ENCODE results near the gene CDIP1.

Gene CDIP1

GRCh38 chr16:4481526-4481925, 57.0 kb downstream of the CDIP1 start:
- ChIA-PET CTCF (interaction anchor here (0.6 to 1.1 kb wide), 2 partner anchors 30 to 103 kb away, joined by 3 read pairs; no protein-coding TSS in a partner anchor), POLR2A (no interaction called here)
- H3K27ac ChIP-seq (ENCODE audit: extremely low read depth, low read depth, low read length) = no peak overlapping the region
- H3K4me3 ChIP-seq (ENCODE audit: low read depth, low read length) = no peak overlapping the region
- peaks cover 4 to 20% of the 10 kb centered on the region in 2 experiments; a peak in 2 of 3 replicates for H3K36me3 ChIP-seq (ENCODE audit: control insufficient read depth in 2 of 2, insufficient read depth in 1 of 2, low read length in 2 of 2)
- H3K9me3 ChIP-seq (ENCODE audit: control insufficient read depth, insufficient read depth, low read depth, low read length) = no peaks in the 10 kb centered on the region
- TF ChIP-seq, protein P1, sequence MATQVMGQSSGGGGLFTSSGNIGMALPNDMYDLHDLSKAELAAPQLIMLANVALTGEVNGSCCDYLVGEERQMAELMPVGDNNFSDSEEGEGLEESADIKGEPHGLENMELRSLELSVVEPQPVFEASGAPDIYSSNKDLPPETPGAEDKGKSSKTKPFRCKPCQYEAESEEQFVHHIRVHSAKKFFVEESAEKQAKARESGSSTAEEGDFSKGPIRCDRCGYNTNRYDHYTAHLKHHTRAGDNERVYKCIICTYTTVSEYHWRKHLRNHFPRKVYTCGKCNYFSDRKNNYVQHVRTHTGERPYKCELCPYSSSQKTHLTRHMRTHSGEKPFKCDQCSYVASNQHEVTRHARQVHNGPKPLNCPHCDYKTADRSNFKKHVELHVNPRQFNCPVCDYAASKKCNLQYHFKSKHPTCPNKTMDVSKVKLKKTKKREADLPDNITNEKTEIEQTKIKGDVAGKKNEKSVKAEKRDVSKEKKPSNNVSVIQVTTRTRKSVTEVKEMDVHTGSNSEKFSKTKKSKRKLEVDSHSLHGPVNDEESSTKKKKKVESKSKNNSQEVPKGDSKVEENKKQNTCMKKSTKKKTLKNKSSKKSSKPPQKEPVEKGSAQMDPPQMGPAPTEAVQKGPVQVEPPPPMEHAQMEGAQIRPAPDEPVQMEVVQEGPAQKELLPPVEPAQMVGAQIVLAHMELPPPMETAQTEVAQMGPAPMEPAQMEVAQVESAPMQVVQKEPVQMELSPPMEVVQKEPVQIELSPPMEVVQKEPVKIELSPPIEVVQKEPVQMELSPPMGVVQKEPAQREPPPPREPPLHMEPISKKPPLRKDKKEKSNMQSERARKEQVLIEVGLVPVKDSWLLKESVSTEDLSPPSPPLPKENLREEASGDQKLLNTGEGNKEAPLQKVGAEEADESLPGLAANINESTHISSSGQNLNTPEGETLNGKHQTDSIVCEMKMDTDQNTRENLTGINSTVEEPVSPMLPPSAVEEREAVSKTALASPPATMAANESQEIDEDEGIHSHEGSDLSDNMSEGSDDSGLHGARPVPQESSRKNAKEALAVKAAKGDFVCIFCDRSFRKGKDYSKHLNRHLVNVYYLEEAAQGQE (tag by site-specific recombination; IDR thresholded peaks at IDR 0.05) = no peak
- 0 out of 2 replicates have a peak, but pooled peaks have one; percentile 23 for TF ChIP-seq ZNF513 (tag by site-specific recombination; IDR thresholded peaks at IDR 0.05)
- no peak for TF ChIP-seq ZNF837 (tag by site-specific recombination; IDR thresholded peaks at IDR 0.05)
- TF ChIP-seq ZNF223 (tag by site-specific recombination; IDR thresholded peaks at IDR 0.05) = no peak
- no peak for TF ChIP-seq GLIS2 (tag by site-specific recombination; IDR thresholded peaks at IDR 0.05)
- no peak for TF ChIP-seq ZNF510 (tag by site-specific recombination; IDR thresholded peaks at IDR 0.05; ENCODE audit: insufficient replicate concordance)
- no peak for TF ChIP-seq ZNF529 (tag by site-specific recombination; IDR thresholded peaks at IDR 0.05; ENCODE audit: insufficient replicate concordance)
- TF ChIP-seq FEZF1 (tag by site-specific recombination; IDR thresholded peaks at IDR 0.05) = 0 out of 2 replicates have a peak, but pooled peaks have one; percentile 9
- no peak for TF ChIP-seq ZSCAN23 (tag by site-specific recombination; IDR thresholded peaks at IDR 0.05)
- no peak for TF ChIP-seq ZNF610 (tag by site-specific recombination; IDR thresholded peaks at IDR 0.05; ENCODE audit: borderline replicate concordance)
- TF ChIP-seq ZNF621 (tag by site-specific recombination; IDR thresholded peaks at IDR 0.05) = no peak
- 0 out of 2 replicates have a peak, but pooled peaks have one; percentile 30 for TF ChIP-seq ZNF366 (tag by site-specific recombination; conservative IDR thresholded peaks at IDR 0.05)
- TF ChIP-seq ZNF335 (tag by site-specific recombination; conservative IDR thresholded peaks at IDR 0.05) = no peak
- no peak for TF ChIP-seq ZNF423 (tag by site-specific recombination; IDR thresholded peaks at IDR 0.05)
- no peak for TF ChIP-seq ZNF221 (tag by site-specific recombination; IDR thresholded peaks at IDR 0.05; ENCODE audit: borderline replicate concordance)
- no peak for TF ChIP-seq ZNF274 (IDR thresholded peaks at IDR 0.05; ENCODE audit: low read length)
- TF ChIP-seq ZNF274 (tag by site-specific recombination; IDR thresholded peaks at IDR 0.05; ENCODE audit: borderline replicate concordance) = no peak
- TF ChIP-seq ZNF830 (tag by site-specific recombination; IDR thresholded peaks at IDR 0.05; ENCODE audit: low read depth) = no peak
- no peak for TF ChIP-seq ZNF324 (tag by site-specific recombination; IDR thresholded peaks at IDR 0.05)
- TF ChIP-seq ZSCAN30 (tag by site-specific recombination; IDR thresholded peaks at IDR 0.05) = no peak
- TF ChIP-seq KLF8 (tag by site-specific recombination; IDR thresholded peaks at IDR 0.05) = no peak
- no peak for TF ChIP-seq ZNF660 (tag by site-specific recombination; IDR thresholded peaks at IDR 0.05)
- no peak for TF ChIP-seq REPIN1 (tag by site-specific recombination; IDR thresholded peaks at IDR 0.05; ENCODE audit: low read depth)
- TF ChIP-seq ZNF10 (tag by site-specific recombination; IDR thresholded peaks at IDR 0.05) = no peak
- no peak for TF ChIP-seq ZNF175 (tag by site-specific recombination; IDR thresholded peaks at IDR 0.05)
- TF ChIP-seq ZNF174 (tag by site-specific recombination; IDR thresholded peaks at IDR 0.05) = no peak
- no peak for TF ChIP-seq ZNF132 (tag by site-specific recombination; IDR thresholded peaks at IDR 0.05; ENCODE audit: borderline replicate concordance)
- no peak for TF ChIP-seq TCF7L2 (IDR thresholded peaks at IDR 0.05; ENCODE audit: borderline replicate concordance, low read depth, low read length)
- TF ChIP-seq ZNF600 (tag by site-specific recombination; IDR thresholded peaks at IDR 0.05) = peak; percentile 20; the same call in 1 of the 2 replicates
- TF ChIP-seq, protein P2, sequence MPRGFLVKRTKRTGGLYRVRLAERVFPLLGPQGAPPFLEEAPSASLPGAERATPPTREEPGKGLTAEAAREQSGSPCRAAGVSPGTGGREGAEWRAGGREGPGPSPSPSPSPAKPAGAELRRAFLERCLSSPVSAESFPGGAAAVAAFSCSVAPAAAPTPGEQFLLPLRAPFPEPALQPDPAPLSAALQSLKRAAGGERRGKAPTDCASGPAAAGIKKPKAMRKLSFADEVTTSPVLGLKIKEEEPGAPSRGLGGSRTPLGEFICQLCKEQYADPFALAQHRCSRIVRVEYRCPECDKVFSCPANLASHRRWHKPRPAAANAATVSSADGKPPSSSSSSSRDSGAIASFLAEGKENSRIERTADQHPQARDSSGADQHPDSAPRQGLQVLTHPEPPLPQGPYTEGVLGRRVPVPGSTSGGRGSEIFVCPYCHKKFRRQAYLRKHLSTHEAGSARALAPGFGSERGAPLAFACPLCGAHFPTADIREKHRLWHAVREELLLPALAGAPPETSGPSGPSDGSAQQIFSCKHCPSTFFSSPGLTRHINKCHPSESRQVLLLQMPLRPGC (tag by site-specific recombination; IDR thresholded peaks at IDR 0.05) = 0 out of 2 replicates have a peak, but pooled peaks have one; percentile 27
- H3K4me1 ChIP-seq (ENCODE audit: control insufficient read depth, insufficient read depth, low read length) = peaks cover 7% of the 10 kb centered on the region; the same call in 1 of the 2 replicates
